Right lobe of liver (tissue), 6 donors: ENCODE measurements around the gene LOXL3. TPM values are rescaled to one million over a fixed set of nuclear protein-coding genes. Genes with fewer than 3 reads are reported as not detected.

Experiments used
- ATAC-seq, 4 donors: fragments of 200-7000 bp; cut with Tn5 transposase; one replicate each; pipeline ENCODE4 v1.9.1; 2020; ENCODE audit warnings: mild to moderate bottlenecking in 4 of 4, moderate library complexity in 4 of 4
- DNase-seq, 3 donors: peaks; one replicate each; pipeline ENCODE4 v3.0.0-alpha.2; 2020
- H3K27ac ChIP-seq, 3 donors: fragments of 200-600 bp; one replicate each; pipeline ENCODE4 v1.8.0; 2022
- H3K27me3 ChIP-seq, 2 donors: fragments of 200-600 bp; one replicate each; pipeline ENCODE4 v1.8.0; 2022
- H3K36me3 ChIP-seq, 4 donors: fragments of 200-600 bp; sonication (generic) in 1 of 4; one replicate each; pipeline versions ENCODE4 v1.5.1 to v1.8.0; 2017 to 2022; ENCODE audit warnings: control low read depth in 1 of 4
- H3K4me1 ChIP-seq, 4 donors: fragments of 200-600 bp; sonication (generic) in 1 of 4; one replicate each; pipeline versions ENCODE4 v1.5.1 to v1.8.0; 2017 to 2022; ENCODE audit warnings: control low read depth in 1 of 4
- H3K4me3 ChIP-seq, 3 donors: fragments of 200-600 bp; one replicate each; pipeline ENCODE4 v1.8.0; 2022
- H3K9me3 ChIP-seq, 4 donors: fragments of 200-600 bp; sonication (generic) in 1 of 4; one replicate each; pipeline versions ENCODE4 v1.5.1 to v1.8.0; 2017 to 2022; ENCODE audit warnings: control low read depth in 1 of 4
- POLR2A ChIP-seq: fragments of 450-650 bp; IDR thresholded peaks from one replicate; pipeline ENCODE4 v1.6.1; 2017; ENCODE audit warnings: antibody characterized with exemption, mild to moderate bottlenecking
- WGBS: methylation state at CpG from one replicate; pipeline ENCODE4 v1.1.6; 2018; ENCODE audit warnings: low coverage, low lambda C conversion rate; ENCODE audit not compliant: insufficient coverage; ENCODE audit errors: missing lambda C conversion rate; 5-methylcytosine and 5-hydroxymethylcytosine counted together
- intact Hi-C, 2 donors: fragments of 100-400 bp; cut with DNase I; formaldehyde crosslinking; loops; one replicate each; pipeline versions ENCODE4 v1.11.2 to v1.14.1; 2022
- total RNA-seq, 6 experiments: library from RNA; depleted of rRNA in 2 of 6; stranded (reverse); fragments of >200 nt in 2 of 6; fragmentation: NEBNext Ultra II Directional in 3 of 6; extraction: Animal tissue kit (Norgen Biotek cat#: 25700) in 3 of 6; gene quantifications; one replicate each; pipeline versions ENCODE4 v1.1.0 to v1.2.4, GENCODE V29; 2016 to 2023
- TF ChIP-seq, protein P1 (sequence below), 4 donors: fragments of 200-600 bp in 3 of 4; fragments of 450-650 bp in 1 of 4; IDR thresholded peaks; one replicate each; pipeline versions ENCODE4 v1.5.1 to v1.8.0; 2016 to 2022; ENCODE audit warnings: antibody characterized with exemption in 4 of 4, mild to moderate bottlenecking in 2 of 4
- donor health status: DM: no; HTN: yes; CAD: no.
- donor health status: DM: no; HTN: no; CAD: no.
- donor health status: DM: no; HTN: no; CAD: no.
- donor health status: DM: no; HTN: yes; CAD: no.
- donor health status: DM: no; HTN: yes; CAD: no.

Gene LOXL3
- total RNA-seq, 6 experiments from 2014 or later: 0.92 to 3.3 (median 1.8) TPM

DNA sequence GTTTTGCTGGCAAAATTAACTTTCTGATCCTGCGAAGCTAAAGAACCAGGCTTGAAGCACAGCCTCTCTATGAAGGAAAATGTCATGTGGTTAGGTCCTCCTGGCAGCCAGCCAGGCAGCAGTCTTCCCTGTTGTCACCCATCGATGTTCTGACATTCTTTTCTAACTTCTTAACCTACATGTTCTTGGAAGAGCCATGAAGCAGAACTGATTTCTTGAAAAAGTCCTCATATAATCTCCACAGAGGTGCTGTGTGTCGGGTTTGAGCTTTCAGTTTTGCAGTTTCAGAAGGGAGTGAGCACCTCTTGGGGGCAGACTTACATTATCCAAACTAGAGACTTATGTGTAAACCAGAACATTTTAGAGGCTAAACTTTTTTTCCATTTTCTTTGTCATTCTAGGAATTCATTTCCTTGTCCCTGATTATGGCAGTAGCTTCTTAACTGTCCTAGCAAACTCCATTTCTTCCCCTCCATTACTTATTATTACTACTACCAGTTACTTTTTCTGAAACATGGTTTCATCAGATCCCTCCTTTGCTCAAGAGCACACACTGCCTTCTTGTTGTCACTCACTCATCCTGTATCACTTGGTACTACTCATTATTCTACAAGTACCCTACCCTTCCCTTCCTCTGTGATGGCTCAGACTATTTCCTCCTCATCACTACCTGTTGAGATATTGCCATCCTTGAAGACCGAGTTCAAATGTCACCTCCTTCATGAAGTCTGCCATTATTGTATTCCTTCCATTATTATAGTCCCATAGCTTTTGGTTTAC lies 31.9 kb upstream of the LOXL3 start:
- TF ChIP-seq, protein P1, sequence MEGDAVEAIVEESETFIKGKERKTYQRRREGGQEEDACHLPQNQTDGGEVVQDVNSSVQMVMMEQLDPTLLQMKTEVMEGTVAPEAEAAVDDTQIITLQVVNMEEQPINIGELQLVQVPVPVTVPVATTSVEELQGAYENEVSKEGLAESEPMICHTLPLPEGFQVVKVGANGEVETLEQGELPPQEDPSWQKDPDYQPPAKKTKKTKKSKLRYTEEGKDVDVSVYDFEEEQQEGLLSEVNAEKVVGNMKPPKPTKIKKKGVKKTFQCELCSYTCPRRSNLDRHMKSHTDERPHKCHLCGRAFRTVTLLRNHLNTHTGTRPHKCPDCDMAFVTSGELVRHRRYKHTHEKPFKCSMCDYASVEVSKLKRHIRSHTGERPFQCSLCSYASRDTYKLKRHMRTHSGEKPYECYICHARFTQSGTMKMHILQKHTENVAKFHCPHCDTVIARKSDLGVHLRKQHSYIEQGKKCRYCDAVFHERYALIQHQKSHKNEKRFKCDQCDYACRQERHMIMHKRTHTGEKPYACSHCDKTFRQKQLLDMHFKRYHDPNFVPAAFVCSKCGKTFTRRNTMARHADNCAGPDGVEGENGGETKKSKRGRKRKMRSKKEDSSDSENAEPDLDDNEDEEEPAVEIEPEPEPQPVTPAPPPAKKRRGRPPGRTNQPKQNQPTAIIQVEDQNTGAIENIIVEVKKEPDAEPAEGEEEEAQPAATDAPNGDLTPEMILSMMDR (IDR thresholded peaks at IDR 0.05): no peak
- TF ChIP-seq POLR2A: no peak
- Histone ChIP-seq H3K27ac (no peak overlapping the region), H3K4me3 (no peak overlapping the region), H3K4me1 (peaks cover 0 to 4% (median 0%) of the 10 kb centered on the region in 4 donors), H3K27me3 (no peaks in the 10 kb centered on the region), H3K9me3 (no peaks in the 10 kb centered on the region), H3K36me3 (no peaks in the 10 kb centered on the region)
- intact Hi-C loops: no loop called here
- WGBS: 47% methylated on average over 3 of the region's 4 CpGs
- peak in 1 of 3 donors; percentile 31 for DNase-seq
- ATAC-seq: no peak

DNA sequence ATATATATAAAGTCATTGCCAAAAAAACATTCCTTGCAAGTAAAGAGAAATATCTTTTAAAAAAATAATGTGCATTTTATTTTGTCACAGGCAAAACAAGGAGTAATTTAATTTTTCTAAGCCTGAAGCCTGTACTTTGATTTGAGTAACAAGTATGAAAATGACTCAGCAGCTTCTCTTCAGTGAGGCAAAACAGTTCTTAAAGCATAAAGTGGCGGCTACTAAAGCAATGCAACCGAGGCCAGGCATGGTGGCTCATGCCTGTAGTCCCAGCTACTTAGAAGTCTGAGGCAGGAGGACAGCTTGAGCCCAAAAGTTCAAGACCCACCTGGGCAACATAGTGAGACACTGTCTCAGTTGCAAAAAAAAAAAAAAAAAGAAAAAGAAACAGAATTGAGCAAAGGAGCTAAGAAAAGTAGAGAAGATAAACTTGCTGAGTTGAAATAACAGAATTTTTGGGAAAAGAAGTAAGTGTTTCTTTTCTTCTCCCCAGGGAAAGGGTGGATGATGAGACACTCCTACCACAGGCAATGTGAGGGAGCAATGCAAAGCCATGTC lies 30.4 kb upstream of the LOXL3 start:
- Histone ChIP-seq H3K9me3 (no peaks in the 10 kb centered on the region), H3K27me3 (no peaks in the 10 kb centered on the region), H3K4me1 (peaks cover 0 to 4% (median 0%) of the 10 kb centered on the region in 4 donors), H3K36me3 (no peaks in the 10 kb centered on the region), H3K4me3 (no peak overlapping the region), H3K27ac (no peak overlapping the region)
- TF ChIP-seq POLR2A: no peak
- TF ChIP-seq, protein P1 (IDR thresholded peaks at IDR 0.05): no peak
- WGBS: 69% methylated on average over 2 of the region's 2 CpGs
- intact Hi-C loops: no loop called here
- DNase-seq: no peak
- ATAC-seq: no peak

DNA sequence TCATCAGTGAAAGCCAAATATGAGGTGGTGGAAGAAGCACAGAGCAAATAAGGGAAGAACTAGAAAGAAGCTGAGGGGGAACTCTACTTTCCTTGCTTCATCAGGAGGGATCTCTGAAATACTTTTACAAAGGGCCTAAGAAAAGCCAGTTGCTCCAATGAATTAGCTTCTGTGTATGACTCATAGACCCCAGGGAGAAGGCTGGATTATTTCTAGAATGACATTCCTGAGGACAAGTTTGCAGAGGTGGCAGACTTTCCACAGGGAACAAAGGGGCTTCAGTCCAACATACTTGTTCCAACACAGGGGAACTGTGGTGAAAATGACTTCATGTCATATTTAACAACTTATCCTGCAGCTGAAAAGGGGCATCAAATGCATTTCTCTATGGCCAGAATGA lies 29.8 kb upstream of the LOXL3 start:
- TF ChIP-seq, protein P1 (IDR thresholded peaks at IDR 0.05): no peak
- TF ChIP-seq POLR2A: no peak
- Histone ChIP-seq H3K4me1 (peaks cover 0 to 4% (median 0%) of the 10 kb centered on the region in 4 donors), H3K4me3 (no peak overlapping the region), H3K9me3 (no peaks in the 10 kb centered on the region), H3K27ac (no peak overlapping the region), H3K36me3 (no peaks in the 10 kb centered on the region), H3K27me3 (no peaks in the 10 kb centered on the region)
- intact Hi-C loops: no loop called here
- no peak for DNase-seq
- no peak for ATAC-seq

DNA sequence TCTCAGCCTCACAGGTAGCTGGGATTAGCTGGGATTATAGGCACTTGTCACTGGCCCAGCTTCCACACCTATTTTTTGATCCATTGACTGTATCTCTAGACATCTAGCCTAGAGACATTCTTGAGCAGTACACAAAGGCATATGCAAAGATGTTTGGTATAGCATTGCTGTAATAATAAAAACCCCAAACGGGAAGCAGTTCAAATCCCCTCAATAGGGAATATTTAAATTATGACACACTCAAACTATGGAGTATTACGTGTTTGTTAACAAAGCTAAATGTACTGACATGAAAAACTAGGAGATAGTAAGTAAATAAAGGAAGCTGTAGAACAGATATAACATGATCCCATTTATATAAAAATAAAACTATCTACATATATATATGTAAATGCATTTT lies 28.4 kb upstream of the LOXL3 start:
- Histone ChIP-seq H3K9me3 (no peaks in the 10 kb centered on the region), H3K4me3 (no peak overlapping the region), H3K27ac (no peak overlapping the region), H3K36me3 (no peaks in the 10 kb centered on the region), H3K4me1 (no peaks in the 10 kb centered on the region), H3K27me3 (no peaks in the 10 kb centered on the region)
- WGBS: 70% methylated on average over 2 of the region's 2 CpGs
- TF ChIP-seq, protein P1 (IDR thresholded peaks at IDR 0.05): no peak
- no peak for TF ChIP-seq POLR2A
- DNase-seq (no peak), ATAC-seq (no peak)
- intact Hi-C loops: no loop called here
